A549 (cell line): ENCODE measurements around the gene TMC5. TPM values are rescaled to one million over a fixed set of nuclear protein-coding genes. Genes with fewer than 3 reads are reported as not detected.
A peak's percentile ranks its signal among the peaks of the same experiment; 100 is the strongest.

Source experiments
- ATAC-seq, 2 experiments: fragments of 200-7000 bp in 1 of 2; fragments of >200 bp in 1 of 2; cut with Nextera tagmentation in 1 of 2; cut with Tn5 transposase in 1 of 2; 3 replicates each; pipeline versions ENCODE4 v1.8.0 to v1.9.1; 2018 to 2020; ENCODE audit warnings: mild to moderate bottlenecking in 1 of 2, moderate library complexity in 1 of 2
- CTCF ChIA-PET: fragments of 300-600 bp; sonication (Branson Sonifier 250); formaldehyde crosslinking; extraction: SDS; loops from one replicate; lab custom pipeline; 2021; ENCODE audit warnings: antibody characterized with exemption, inconsistent platforms; lab: Yijun Ruan, JAX
- POLR2A ChIA-PET: fragments of 350-600 bp; formaldehyde crosslinking; extraction: SDS; loops from one replicate; lab custom pipeline; 2021; ENCODE audit warnings: antibody characterized with exemption, inconsistent platforms; lab: Yijun Ruan, JAX
- DNase-seq, 2 experiments: peaks; one replicate each; pipeline versions ENCODE4 v3.0.0 to v3.0.0-alpha.2; 2011 to 2016; ENCODE audit warnings: low read depth in 1 of 2, low spot score in 1 of 2
- FAIRE-seq: peaks from 2 replicates; lab custom pipeline; 2011; peaks lifted over from hg19 to GRCh38; lab: Jason Lieb, UNC
- H3K27ac ChIP-seq, 2 experiments: fragments of >200 bp; sonication (Bioruptor Twin); formaldehyde crosslinking; 3 replicates each; pipeline ENCODE4 v1.5.1; 2016 to 2017
- H3K4me1 ChIP-seq: fragments of >200 bp; sonication (Bioruptor Twin); formaldehyde crosslinking; 3 replicates; pipeline ENCODE4 v1.6.1; 2016
- H3K4me2 ChIP-seq: fragments of >200 bp; sonication (Bioruptor Twin); formaldehyde crosslinking; 3 replicates; pipeline ENCODE4 v1.6.1; 2016
- H3K4me3 ChIP-seq: fragments of >200 bp; sonication (Bioruptor Twin); formaldehyde crosslinking; 3 replicates; pipeline ENCODE4 v1.5.1; 2016
- H3K9me3 ChIP-seq: fragments of >200 bp; sonication (Bioruptor Twin); formaldehyde crosslinking; 3 replicates; pipeline ENCODE4 v1.6.1; 2016
- CHD2 ChIP-seq: fragments of 150-350 bp; IDR thresholded peaks from 2 replicates; pipeline ENCODE4 v1.6.1; 2014; ENCODE audit warnings: low read length; ENCODE audit not compliant: partially characterized antibody
- CTCF ChIP-seq: fragments of >200 bp; sonication (Bioruptor Twin); formaldehyde crosslinking; IDR thresholded peaks from 3 replicates; pipeline ENCODE4 v1.5.1; 2016
- EHMT2 ChIP-seq: fragments of 200-600 bp; sonication (generic); IDR thresholded peaks from 2 replicates; pipeline ENCODE4 v1.6.1; 2016; ENCODE audit warnings: antibody characterized with exemption, low read depth, mild to moderate bottlenecking, moderate library complexity
- ELK1 ChIP-seq: fragments of 150-350 bp; IDR thresholded peaks from 2 replicates; pipeline ENCODE4 v1.6.1; 2014; ENCODE audit warnings: low read depth, mild to moderate bottlenecking, low read length
- ESRRA ChIP-seq: fragments of 150-350 bp; IDR thresholded peaks from 2 replicates; pipeline ENCODE4 v1.6.1; 2014; ENCODE audit warnings: mild to moderate bottlenecking, low read length, borderline replicate concordance
- HDAC2 ChIP-seq: fragments of 200-600 bp; sonication (generic); IDR thresholded peaks from 2 replicates; pipeline ENCODE4 v1.6.1; 2016
- HEYL ChIP-seq: fragments of 250-450 bp; sonication (Bioruptor Pico); IDR thresholded peaks from 2 replicates; pipeline ENCODE4 v1.8.0; 2021; ENCODE audit warnings: mild to moderate bottlenecking, moderate library complexity
- HMGXB4 ChIP-seq: fragments of 250-450 bp; sonication (Bioruptor Pico); IDR thresholded peaks from 2 replicates; pipeline ENCODE4 v1.5.0; 2021; ENCODE audit warnings: mild to moderate bottlenecking, moderate library complexity, borderline replicate concordance
- RAD21 ChIP-seq, 2 experiments: fragments of >200 bp in 1 of 2; sonication (Bioruptor Twin) in 1 of 2; formaldehyde crosslinking in 1 of 2; IDR thresholded peaks in 1 of 2; conservative IDR thresholded peaks in 1 of 2; 2 replicates in 1 of 2; 3 replicates in 1 of 2; pipeline ENCODE4 v1.6.1; 2012 to 2018; ENCODE audit warnings: inconsistent platforms in 1 of 2
- REST ChIP-seq: fragments of 200-600 bp; sonication (generic); IDR thresholded peaks from 2 replicates; pipeline ENCODE4 v1.6.1; 2016; ENCODE audit warnings: antibody characterized with exemption, mild to moderate bottlenecking, moderate library complexity
- RFX5 ChIP-seq: fragments of 450-650 bp; IDR thresholded peaks from 2 replicates; pipeline ENCODE4 v1.7.1; 2014; ENCODE audit warnings: antibody characterized with exemption, mild to moderate bottlenecking, moderate library complexity
- RNF2 ChIP-seq: fragments of 200-600 bp; sonication (generic); IDR thresholded peaks from 2 replicates; pipeline ENCODE4 v1.6.1; 2016; ENCODE audit warnings: low read depth, mild to moderate bottlenecking, antibody characterized with exemption, moderate library complexity, borderline replicate concordance
- TFCP2L1 ChIP-seq: fragments of 250-450 bp; sonication (Bioruptor Pico); IDR thresholded peaks from 2 replicates; pipeline ENCODE4 v1.5.0; 2021; ENCODE audit warnings: mild to moderate bottlenecking
- ZC3H11A ChIP-seq: fragments of 450-650 bp; IDR thresholded peaks from 2 replicates; pipeline ENCODE4 v1.6.1; 2014; ENCODE audit warnings: antibody characterized with exemption, mild to moderate bottlenecking
- ZFP36 ChIP-seq: fragments of 450-650 bp; IDR thresholded peaks from 2 replicates; pipeline ENCODE4 v1.6.1; 2014; ENCODE audit warnings: borderline replicate concordance; ENCODE audit not compliant: partially characterized antibody
- ZSCAN20 ChIP-seq: fragments of 250-450 bp; sonication (Bioruptor Pico); IDR thresholded peaks from 2 replicates; pipeline ENCODE4 v1.8.0; 2022; ENCODE audit warnings: mild to moderate bottlenecking, moderate library complexity
- WGBS: methylation state at CpG from one replicate; pipeline ENCODE4 v1.1.6; 2017; ENCODE audit errors: missing lambda C conversion rate; 5-methylcytosine and 5-hydroxymethylcytosine counted together
- polyA plus RNA-seq, 4 experiments: library from polyadenylated mRNA; depleted of rRNA in 3 of 4; stranded (reverse); fragments of >200 nt; fragmentation: RNase III in 1 of 4; extraction: RNeasy Plus Mini Kit Qiagen cat#74134 plus additional on column Dnase treatment in 1 of 4; gene quantifications; 2 replicates in 3 of 4; 3 replicates in 1 of 4; pipeline ENCODE4 v1.2.3, GENCODE V29; 2011 to 2017

Gene TMC5
- polyA plus RNA-seq, 2 of the 4 experiments (the other 2 are of a cell fraction): 8.3 to 17.1 TPM

GRCh38 chr16:19400711-19401110, 17.0 kb upstream of the TMC5 start:
- Histone ChIP-seq H3K4me3 (no peak overlapping the region), H3K4me1 (peaks cover 19% of the 10 kb centered on the region), H3K9me3 (peaks cover 26% of the 10 kb centered on the region), H3K4me2 (no peak overlapping the region), H3K27ac (no peak overlapping the region)
- ATAC-seq (no peak), FAIRE-seq (no peak), DNase-seq (no peak)
- TF ChIP-seq REST (no peak), RNF2 (no peak), ZSCAN20 (CRISPR knock-in tag) (no peak), ZC3H11A (no peak), CTCF (0 out of 3 replicates have a peak, but pooled peaks have one; percentile 6), RAD21 (conservative IDR thresholded peaks at IDR 0.05 in 1 of 2, IDR thresholded peaks at IDR 0.05 in 1 of 2) (peak in 1 of 2 experiments; percentile 48; a peak in 2 of 5 replicates), EHMT2 (no peak), ESRRA (no peak)
- CTCF ChIA-PET: interaction anchor here (1.0 to 2.4 kb wide), 3 partner anchors 11 to 314 kb away, joined by 3 to 7 read pairs (median 5); no protein-coding TSS in a partner anchor
- 77% methylated on average over 7 of the region's 7 CpGs for WGBS
- POLR2A ChIA-PET: no interaction called here

GRCh38 chr16:19406891-19407491, 10.7 kb upstream of the TMC5 start:
- CTCF ChIA-PET: interaction anchor here (1.3 kb wide), 1 partner anchor 320 kb away, joined by 3 read pairs; no protein-coding TSS in a partner anchor
- no peak overlapping the region for H3K27ac ChIP-seq
- no peak overlapping the region for H3K4me3 ChIP-seq
- TF ChIP-seq CHD2 (no peak), HEYL (CRISPR knock-in tag) (no peak), ZFP36 (no peak), HDAC2 (no peak), ZC3H11A (no peak), RFX5 (no peak), TFCP2L1 (CRISPR knock-in tag) (no peak), ELK1 (no peak), HMGXB4 (no peak)
- no peak overlapping the region for H3K4me2 ChIP-seq
- peaks cover 10% of the 10 kb centered on the region; the same call in 2 of the 3 replicates for H3K4me1 ChIP-seq
- WGBS: 65% methylated on average over 5 of the region's 5 CpGs
- peaks cover 18% of the 10 kb centered on the region for H3K9me3 ChIP-seq
- ATAC-seq (no peak), DNase-seq (no peak), FAIRE-seq (no peak)
- POLR2A ChIA-PET: no interaction called here
